HCT116 (cell line): Measurements from ENCODE around the gene HNRNPH3. TPM values are rescaled to one million over a fixed set of nuclear protein-coding genes. Genes with fewer than 3 reads are reported as not detected.

ENCODE experiments used
- ATAC-seq: fragments of 200-7000 bp; cut with Tn5 transposase; 2 replicates; pipeline ENCODE4 v1.9.1; 2020; ENCODE audit warnings: mild to moderate bottlenecking, moderate library complexity
- BruUV-seq: library from RNA; stranded (reverse); fragments of 400-500 nt; replicated peaks from 2 replicates; lab custom pipeline; 2021; lab: Mats Ljungman, UMichigan
- CTCF ChIA-PET: fragments of 300-600 bp; sonication (Branson Sonifier 250); formaldehyde crosslinking; loops from one replicate; lab custom pipeline; 2021; ENCODE audit warnings: antibody characterized with exemption; lab: Charles Lee
- POLR2A ChIA-PET: fragments of 300-600, 350-600 bp; sonication (Branson Sonifier 250); formaldehyde crosslinking; loops from one replicate; lab custom pipeline; 2021; ENCODE audit warnings: antibody characterized with exemption; lab: Charles Lee
- RAD21 ChIA-PET, 2 experiments: fragments of 300-600 bp; sonication (Branson Sonifier 250); formaldehyde crosslinking; loops; one replicate each; lab custom pipeline; 2023; ENCODE audit warnings: low total read pairs in 2 of 2; ENCODE audit not compliant: uncharacterized antibody in 2 of 2, unreplicated experiment in 2 of 2, low non-redundant PET in 1 of 2; lab: Charles Lee
- DNase-seq: peaks from one replicate; pipeline ENCODE4 v3.0.0-alpha.2; 2010; ENCODE audit warnings: low read depth, low spot score
- H2AFZ ChIP-seq: fragments of 200-600 bp; shearing (Covaris generic), sonication (generic); 2 replicates; pipeline ENCODE4 v1.6.1; 2017; ENCODE audit warnings: low read depth, mixed run types, mixed read lengths, antibody characterized with exemption, low read length; ENCODE audit not compliant: poor library complexity, severe bottlenecking
- H3K27ac ChIP-seq: 2 replicates; pipeline ENCODE4 v1.5.1; 2012; ENCODE audit warnings: low read depth, low read length
- H3K27me3 ChIP-seq: fragments of 200-600 bp; sonication (generic); 2 replicates; pipeline ENCODE4 v1.6.1; 2016; ENCODE audit warnings: mixed run types, low read length, mixed read lengths; ENCODE audit not compliant: insufficient read depth
- H3K36me3 ChIP-seq, 2 experiments: fragments of 200-500 bp in 1 of 2; fragments of 200-600 bp in 1 of 2; sonication (Bioruptor generic) in 1 of 2; sonication (generic) in 1 of 2; 2 replicates each; pipeline versions ENCODE4 v1.5.1 to v1.6.1; 2014 to 2016; ENCODE audit warnings: low read length in 2 of 2, inconsistent platforms in 1 of 2, mixed read lengths in 1 of 2, mixed run types in 1 of 2; ENCODE audit not compliant: insufficient read depth in 2 of 2, control insufficient read depth in 1 of 2
- H3K4me1 ChIP-seq, 2 experiments: fragments of 200-600 bp in 1 of 2; sonication (generic) in 1 of 2; 2 replicates each; pipeline versions ENCODE4 v1.5.1 to v1.6.1; 2012 to 2017; ENCODE audit warnings: low read length in 2 of 2, inconsistent platforms in 1 of 2, mild to moderate bottlenecking in 1 of 2, mixed read lengths in 1 of 2, mixed run types in 1 of 2, moderate library complexity in 1 of 2; ENCODE audit not compliant: insufficient read depth in 2 of 2, control insufficient read depth in 1 of 2
- H3K4me2 ChIP-seq: fragments of 200-600 bp; sonication (generic); 2 replicates; pipeline ENCODE4 v1.6.1; 2017; ENCODE audit warnings: mixed run types, low read length, mixed read lengths
- H3K4me3 ChIP-seq, 2 experiments: fragments of 200-600 bp in 1 of 2; sonication (generic) in 1 of 2; replicated peaks in 1 of 2; 2 replicates each; pipeline ENCODE4 v1.5.1; 2011 to 2016; ENCODE audit warnings: low read length in 2 of 2, control low read depth in 1 of 2, low read depth in 1 of 2, mild to moderate bottlenecking in 1 of 2, mixed read lengths in 1 of 2, mixed run types in 1 of 2
- H3K79me2 ChIP-seq: fragments of 200-600 bp; sonication (generic); 2 replicates; pipeline ENCODE4 v1.6.1; 2017; ENCODE audit warnings: mild to moderate bottlenecking, mixed run types, low read length, moderate library complexity, mixed read lengths; ENCODE audit not compliant: insufficient read depth
- H3K9ac ChIP-seq: fragments of 200-600 bp; sonication (generic); 2 replicates; pipeline ENCODE4 v1.6.1; 2016; ENCODE audit warnings: low read length, mixed read lengths
- H3K9me2 ChIP-seq: fragments of 200-600 bp; sonication (generic), shearing (Covaris generic); 2 replicates; pipeline ENCODE4 v1.6.1; 2017; ENCODE audit warnings: mixed run types, mild to moderate bottlenecking, moderate library complexity; ENCODE audit not compliant: insufficient read depth
- H3K9me3 ChIP-seq, 2 experiments: fragments of 200-500 bp in 1 of 2; fragments of 200-600 bp in 1 of 2; sonication (Bioruptor generic) in 1 of 2; sonication (generic) in 1 of 2; 2 replicates each; pipeline ENCODE4 v1.6.1; 2014 to 2017; ENCODE audit warnings: low read length in 2 of 2, mixed read lengths in 2 of 2, inconsistent platforms in 1 of 2, low read depth in 1 of 2, mild to moderate bottlenecking in 1 of 2, mixed run types in 1 of 2, moderate library complexity in 1 of 2; ENCODE audit not compliant: control insufficient read depth in 1 of 2, insufficient read depth in 1 of 2
- H4K20me1 ChIP-seq: fragments of 200-600 bp; sonication (generic), shearing (Covaris generic); 2 replicates; pipeline ENCODE4 v1.6.1; 2017; ENCODE audit warnings: mixed run types, mild to moderate bottlenecking, moderate library complexity; ENCODE audit not compliant: insufficient read depth
- CBX3 ChIP-seq: IDR thresholded peaks from 2 replicates; pipeline ENCODE4 v1.6.1; 2012; ENCODE audit warnings: low read depth
- CEBPB ChIP-seq: IDR thresholded peaks from 2 replicates; pipeline ENCODE4 v1.6.1; 2012; ENCODE audit warnings: low read depth
- EGR1 ChIP-seq: IDR thresholded peaks from 2 replicates; pipeline ENCODE4 v1.6.1; 2012; ENCODE audit warnings: low read depth
- ELF1 ChIP-seq: IDR thresholded peaks from 2 replicates; pipeline ENCODE4 v1.6.1; 2012; ENCODE audit warnings: low read depth, borderline replicate concordance
- EZH2 ChIP-seq: fragments of 200-600 bp; sonication (generic); IDR thresholded peaks from 2 replicates; pipeline ENCODE4 v1.6.1; 2017; ENCODE audit warnings: antibody characterized with exemption, mixed run types
- EZH2phosphoT487 ChIP-seq: fragments of 200-600 bp; IDR thresholded peaks from 2 replicates; pipeline ENCODE4 v1.6.1; 2018; ENCODE audit warnings: antibody characterized with exemption, borderline replicate concordance
- FOSL1 ChIP-seq: IDR thresholded peaks from 2 replicates; pipeline ENCODE4 v1.6.1; 2012; ENCODE audit warnings: low read depth
- JUND ChIP-seq: IDR thresholded peaks from 2 replicates; pipeline ENCODE4 v1.6.1; 2012
- MAX ChIP-seq: IDR thresholded peaks from 2 replicates; pipeline ENCODE4 v1.6.1; 2012
- POLR2A ChIP-seq: IDR thresholded peaks from 2 replicates; pipeline ENCODE4 v1.7.0; 2011; ENCODE audit warnings: borderline replicate concordance; ENCODE audit not compliant: insufficient read depth, insufficient read length; ENCODE audit errors: extremely low read depth
- RAD21 ChIP-seq: IDR thresholded peaks from 2 replicates; pipeline ENCODE4 v1.6.1; 2012; ENCODE audit warnings: low read depth, mild to moderate bottlenecking
- REST ChIP-seq: IDR thresholded peaks from 2 replicates; pipeline ENCODE4 v1.6.1; 2012; ENCODE audit warnings: low read depth
- SIN3A ChIP-seq: IDR thresholded peaks from 2 replicates; pipeline ENCODE4 v1.6.1; 2012; ENCODE audit warnings: low read depth
- SRF ChIP-seq: IDR thresholded peaks from 2 replicates; pipeline ENCODE4 v1.6.1; 2012; ENCODE audit warnings: low read depth
- TCF7L2 ChIP-seq: IDR thresholded peaks from 2 replicates; pipeline ENCODE4 v1.7.0; 2011; ENCODE audit warnings: borderline replicate concordance, inconsistent platforms; ENCODE audit not compliant: insufficient read depth, insufficient read length; ENCODE audit errors: extremely low read depth
- ZBTB33 ChIP-seq: IDR thresholded peaks from 2 replicates; pipeline ENCODE4 v1.6.1; 2011; ENCODE audit warnings: mild to moderate bottlenecking, low read length, moderate library complexity; ENCODE audit not compliant: insufficient replicate concordance; ENCODE audit errors: extremely low read depth
- ZFX ChIP-seq: fragments of 450-650 bp; IDR thresholded peaks from 2 replicates; pipeline ENCODE4 v1.6.1; 2017
- ZNF274 ChIP-seq: fragments of 200-500 bp; sonication (Bioruptor generic); IDR thresholded peaks from 2 replicates; pipeline ENCODE4 v1.6.1; 2014; ENCODE audit warnings: mild to moderate bottlenecking, low read depth, low read length, inconsistent platforms
- intact Hi-C: fragments of 100-400 bp; cut with micrococcal nuclease; formaldehyde crosslinking; loops from 2 replicates; pipeline ENCODE4 v1.10.0; 2022
- total RNA-seq: library from RNA; stranded (reverse); gene quantifications from one replicate; pipeline ENCODE4 v1.2.1, GENCODE V29; 2021; ENCODE audit not compliant: unreplicated experiment

HNRNPH3 gene
- total RNA-seq, 1 experiment from 2014 or later: 126 TPM

- BruUV-seq: no TSS peak
- no peak overlapping the region for H3K9ac ChIP-seq
- no peaks in the 10 kb centered on the region for H3K4me1 ChIP-seq
- no peaks in the 10 kb centered on the region for H3K9me2 ChIP-seq
- peaks cover 62 to 77% of the 10 kb centered on the region in 2 experiments for H3K36me3 ChIP-seq
- TF ChIP-seq CEBPB (no peak), ZBTB33 (no peak), REST (no peak), EZH2phosphoT487 (no peak), ZNF274 (no peak), FOSL1 (no peak), CBX3 (no peak), POLR2A (no peak), EZH2 (no peak), SIN3A (no peak), ELF1 (no peak), SRF (no peak), EGR1 (no peak), RAD21 (no peak), MAX (no peak), ZFX (no peak), JUND (no peak), TCF7L2 (no peak)
- DNase-seq (no peak), ATAC-seq (peak; percentile 22; the same call in 1 of the 2 replicates)
- ChIA-PET RAD21 (no interaction called here), POLR2A (interaction anchor here (2.2 to 3.3 kb wide), 2 partner anchors 9 to 11 kb away, joined by 6 to 9 read pairs; partner anchors contain the start of gene HNRNPH3), CTCF (no interaction called here)
- H3K4me3 ChIP-seq: no peak overlapping the region
- no peak overlapping the region for H2AFZ ChIP-seq
- no peaks in the 10 kb centered on the region for H3K27me3 ChIP-seq
- peaks cover 62% of the 10 kb centered on the region for H3K79me2 ChIP-seq
- H3K4me2 ChIP-seq: no peak overlapping the region
- intact Hi-C loops: no loop called here
- no peak overlapping the region for H3K27ac ChIP-seq
- no peaks in the 10 kb centered on the region for H3K9me3 ChIP-seq
- peaks cover 36% of the 10 kb centered on the region; the same call in 1 of the 2 replicates for H4K20me1 ChIP-seq
Observed at GRCh38 chr10:68342909-68343516, 11.1 kb downstream of the HNRNPH3 start.
